Measurements from ENCODE around the gene HHIP. TPM values are rescaled to one million over a fixed set of nuclear protein-coding genes. Genes with fewer than 3 reads are reported as not detected.

HHIP gene
- total and polyA plus RNA-seq, 7 donors = 0.01 to 0.56 (median 0.18) TPM; not detected in 1

- WGBS, 3 donors = 92 to 98% (median 94%) methylated on average over 5 of the region's 5 CpGs
- no peak for TF ChIP-seq CTCF (IDR thresholded peaks at IDR 0.05)
- no peak overlapping the region for H3K27ac ChIP-seq
- H3K4me3 ChIP-seq = no peak overlapping the region
- intact Hi-C loops (cut with DNase I) = loop anchor here in 1 of 2 donors (2.0 kb wide), 1 partner anchor 40 kb away; no protein-coding TSS in a partner anchor
- DNase-seq (no peak), ATAC-seq (no peak)
- no peaks in the 10 kb centered on the region for H3K9me3 ChIP-seq
- H3K27me3 ChIP-seq (ENCODE audit: insufficient read depth in 3 of 3, low read length in 2 of 3) = no peaks in the 10 kb centered on the region
- H3K36me3 ChIP-seq (ENCODE audit: insufficient read depth in 1 of 2, low read depth in 1 of 2) = no peaks in the 10 kb centered on the region
- H3K4me1 ChIP-seq = no peaks in the 10 kb centered on the region
These were observed 70.8 kb downstream of the HHIP start for GRCh38 chr4:144716778-144717177.

- intact Hi-C loops (cut with DNase I) = no loop called here
- TF ChIP-seq CTCF (IDR thresholded peaks at IDR 0.05) = no peak
- H3K36me3 ChIP-seq (ENCODE audit: insufficient read depth in 1 of 2, low read depth in 1 of 2) = no peaks in the 10 kb centered on the region
- ATAC-seq = no peak
- H3K4me3 ChIP-seq = no peak overlapping the region
- H3K4me1 ChIP-seq = no peaks in the 10 kb centered on the region
- H3K9me3 ChIP-seq = no peaks in the 10 kb centered on the region
- WGBS, 3 donors = 69 to 73% (median 70%) methylated on average over 4 of the region's 4 CpGs
- no peak overlapping the region for H3K27ac ChIP-seq
- no peak for DNase-seq
- no peaks in the 10 kb centered on the region for H3K27me3 ChIP-seq (ENCODE audit: insufficient read depth in 3 of 3, low read length in 2 of 3)
These were observed 73.1 kb downstream of the HHIP start for GRCh38 chr4:144718958-144719512.

GRCh38 chr4:144720491-144720890 is 74.5 kb downstream of the HHIP start:
- no peaks in the 10 kb centered on the region for H3K9me3 ChIP-seq

GRCh38 chr4:144721994-144722393 is 76.0 kb downstream of the HHIP start:
- H3K9me3 ChIP-seq = no peaks in the 10 kb centered on the region
- ATAC-seq (no peak), DNase-seq (no peak)
- no peak overlapping the region for H3K27ac ChIP-seq
- H3K4me3 ChIP-seq = no peak overlapping the region
- TF ChIP-seq CTCF (IDR thresholded peaks at IDR 0.05) = no peak
- H3K27me3 ChIP-seq (ENCODE audit: insufficient read depth in 3 of 3, low read length in 2 of 3) = no peaks in the 10 kb centered on the region
- intact Hi-C loops (cut with DNase I) = no loop called here
- no peaks in the 10 kb centered on the region for H3K4me1 ChIP-seq
- no peaks in the 10 kb centered on the region for H3K36me3 ChIP-seq (ENCODE audit: insufficient read depth in 1 of 2, low read depth in 1 of 2)

More at GRCh38 chr4:144720491-144720890, 74.5 kb downstream of the HHIP start:
- Histone ChIP-seq H3K4me1 (no peaks in the 10 kb centered on the region), H3K4me3 (no peak overlapping the region), H3K27me3 (ENCODE audit: insufficient read depth in 3 of 3, low read length in 2 of 3) (no peaks in the 10 kb centered on the region), H3K27ac (no peak overlapping the region), H3K36me3 (ENCODE audit: insufficient read depth in 1 of 2, low read depth in 1 of 2) (no peaks in the 10 kb centered on the region)
- DNase-seq = no peak
- no peak for ATAC-seq
- intact Hi-C loops (cut with DNase I) = no loop called here
- no peak for TF ChIP-seq CTCF (IDR thresholded peaks at IDR 0.05)
- 66 to 76% (median 69%) methylated on average over 3 of the region's 3 CpGs for WGBS, 3 donors

- Histone ChIP-seq H3K4me3 (no peak overlapping the region), H3K27me3 (ENCODE audit: insufficient read depth in 3 of 3, low read length in 2 of 3) (no peaks in the 10 kb centered on the region), H3K36me3 (ENCODE audit: insufficient read depth in 1 of 2, low read depth in 1 of 2) (no peaks in the 10 kb centered on the region), H3K9me3 (no peaks in the 10 kb centered on the region), H3K4me1 (no peaks in the 10 kb centered on the region), H3K27ac (no peak overlapping the region)
- DNase-seq (no peak), ATAC-seq (no peak)
- intact Hi-C loops (cut with DNase I) = no loop called here
- no peak for TF ChIP-seq CTCF (IDR thresholded peaks at IDR 0.05)
These were observed 77.5 kb downstream of the HHIP start for GRCh38 chr4:144723471-144723870.

All from psoas muscle (tissue), 8 donors.